OCI-LY3 (cell line): ENCODE results near the gene SLC10A1.
"Not testable (repeated sequence)": the region's sequence is repeated elsewhere in the genome, so short reads cannot be mapped to it uniquely, and the experiment has no call there.

ENCODE experiments used
- EZH2phosphoT487 ChIP-seq: fragments of 200-600 bp; shearing (Covaris generic); IDR thresholded peaks from 2 replicates; pipeline ENCODE4 v1.6.1; 2018; ENCODE audit warnings: antibody characterized with exemption, mixed run types, low read depth
- TF ChIP-seq, protein P1 (sequence below): fragments of 200-600, 300-600 bp; sonication (generic); IDR thresholded peaks from 2 replicates; pipeline ENCODE4 v1.5.1; 2014; ENCODE audit warnings: antibody characterized with exemption, low read length, low read depth

DNA sequence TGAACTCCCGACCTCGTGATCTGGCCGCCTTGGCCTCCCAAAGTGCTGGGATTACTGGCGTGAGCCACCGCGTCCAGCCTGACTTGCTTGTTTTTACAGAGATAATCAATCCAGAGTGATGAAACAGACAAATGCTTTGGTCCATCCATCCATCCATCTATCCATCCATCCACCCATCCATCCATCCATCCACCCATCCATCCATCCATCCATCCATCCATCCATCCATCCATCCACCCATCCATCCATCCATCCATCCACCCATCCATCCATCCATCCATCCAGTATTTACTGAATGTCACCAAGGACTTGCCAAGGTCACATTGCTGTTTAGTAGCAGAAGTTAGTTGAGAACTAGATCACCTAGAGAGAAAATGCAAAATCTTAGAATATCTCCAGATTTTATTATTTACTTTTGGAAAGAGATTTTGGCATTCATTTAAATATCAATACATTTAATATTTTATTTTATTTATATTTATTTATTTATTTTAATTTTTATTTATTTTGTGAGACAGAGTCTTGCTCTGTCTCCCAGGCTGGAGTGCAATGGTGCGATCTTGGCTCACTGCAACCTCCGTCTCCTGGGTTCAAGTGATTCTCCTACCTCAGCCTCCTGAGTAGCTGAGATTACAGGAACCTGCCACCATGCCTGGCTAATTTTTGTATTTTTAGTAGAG, 65.0 kb downstream of the SLC10A1 start:
- TF ChIP-seq EZH2phosphoT487 = not testable (repeated sequence)
- TF ChIP-seq, protein P1, sequence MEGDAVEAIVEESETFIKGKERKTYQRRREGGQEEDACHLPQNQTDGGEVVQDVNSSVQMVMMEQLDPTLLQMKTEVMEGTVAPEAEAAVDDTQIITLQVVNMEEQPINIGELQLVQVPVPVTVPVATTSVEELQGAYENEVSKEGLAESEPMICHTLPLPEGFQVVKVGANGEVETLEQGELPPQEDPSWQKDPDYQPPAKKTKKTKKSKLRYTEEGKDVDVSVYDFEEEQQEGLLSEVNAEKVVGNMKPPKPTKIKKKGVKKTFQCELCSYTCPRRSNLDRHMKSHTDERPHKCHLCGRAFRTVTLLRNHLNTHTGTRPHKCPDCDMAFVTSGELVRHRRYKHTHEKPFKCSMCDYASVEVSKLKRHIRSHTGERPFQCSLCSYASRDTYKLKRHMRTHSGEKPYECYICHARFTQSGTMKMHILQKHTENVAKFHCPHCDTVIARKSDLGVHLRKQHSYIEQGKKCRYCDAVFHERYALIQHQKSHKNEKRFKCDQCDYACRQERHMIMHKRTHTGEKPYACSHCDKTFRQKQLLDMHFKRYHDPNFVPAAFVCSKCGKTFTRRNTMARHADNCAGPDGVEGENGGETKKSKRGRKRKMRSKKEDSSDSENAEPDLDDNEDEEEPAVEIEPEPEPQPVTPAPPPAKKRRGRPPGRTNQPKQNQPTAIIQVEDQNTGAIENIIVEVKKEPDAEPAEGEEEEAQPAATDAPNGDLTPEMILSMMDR = not testable (repeated sequence)
